NOMO-1 treated with DMSO at 0.1 percent for 48 hours (cell line): ENCODE data around the gene WAPL.
A peak's percentile ranks its signal among the peaks of the same experiment; 100 is the strongest.
"Not testable (repeated sequence)": the region's sequence is repeated elsewhere in the genome, so short reads cannot be mapped to it uniquely, and the experiment has no call there.

Experiments used
- DNase-seq: peaks from one replicate; lab custom pipeline; 2025; ENCODE audit not compliant: unreplicated experiment; lab: John Stamatoyannopoulos, UW

The WAPL gene

GRCh38 chr10:86525713-86526112 is 4.1 kb upstream of the WAPL start:
- not testable (repeated sequence) for DNase-seq

- no peak for DNase-seq
These were observed 2.8 kb upstream of the WAPL start for GRCh38 chr10:86524225-86524962.

- DNase-seq: no peak
These were observed 1.8 kb upstream of the WAPL start for GRCh38 chr10:86523348-86523747.

- no peak for DNase-seq
These were observed 891 bp upstream of the WAPL start for GRCh38 chr10:86522510-86522855.

- DNase-seq: peak; percentile 11
These were observed 518 bp downstream of the WAPL start for GRCh38 chr10:86520871-86521677.

GRCh38 chr10:86518781-86519180 is 2.8 kb downstream of the WAPL start:
- DNase-seq: no peak

GRCh38 chr10:86512137-86512536 is 9.5 kb downstream of the WAPL start:
- DNase-seq: no peak

GRCh38 chr10:86511027-86511865 is 10.3 kb downstream of the WAPL start:
- no peak for DNase-seq

GRCh38 chr10:86509145-86509544 is 12.4 kb downstream of the WAPL start:
- no peak for DNase-seq

- DNase-seq: no peak
These were observed 13.4 kb downstream of the WAPL start for GRCh38 chr10:86508217-86508616.

- no peak for DNase-seq
These were observed 15.1 kb downstream of the WAPL start for GRCh38 chr10:86506499-86506898.

- no peak for DNase-seq
These were observed 15.5 kb downstream of the WAPL start for GRCh38 chr10:86506062-86506461.

- DNase-seq: no peak
These were observed 17.1 kb downstream of the WAPL start for GRCh38 chr10:86504510-86504909.

GRCh38 chr10:86500846-86501245 is 20.7 kb downstream of the WAPL start:
- no peak for DNase-seq

GRCh38 chr10:86498598-86498997 is 23.0 kb downstream of the WAPL start:
- no peak for DNase-seq

GRCh38 chr10:86497621-86498020 is 24.0 kb downstream of the WAPL start:
- no peak for DNase-seq

GRCh38 chr10:86489960-86490612 is 31.5 kb downstream of the WAPL start:
- no peak for DNase-seq

- DNase-seq: no peak
These were observed 32.4 kb downstream of the WAPL start for GRCh38 chr10:86489071-86489810.

- no peak for DNase-seq
These were observed 34.7 kb downstream of the WAPL start for GRCh38 chr10:86486856-86487255.

- no peak for DNase-seq
These were observed 37.9 kb downstream of the WAPL start for GRCh38 chr10:86483664-86484063.
